ENCODE measurements around the gene STK4. TPM values are rescaled to one million over a fixed set of nuclear protein-coding genes. Genes with fewer than 3 reads are reported as not detected.

The STK4 gene
- total RNA-seq, 1 donor: 33.7 TPM

GRCh38 chr20:44938637-44939036, 27.7 kb upstream of the STK4 start:
- Histone ChIP-seq H3K4me3 (ENCODE audit: insufficient read depth, low read length) (no peak overlapping the region), H3K9me3 (ENCODE audit: low read depth, low read length) (no peaks in the 10 kb centered on the region), H3K4me2 (ENCODE audit: insufficient read depth, low read length) (no peak overlapping the region), H3K4me1 (ENCODE audit: insufficient read depth, low read length) (peaks cover 8% of the 10 kb centered on the region), H3K79me2 (ENCODE audit: insufficient read depth, low read length) (no peaks in the 10 kb centered on the region), H4K20me1 (ENCODE audit: insufficient read depth, low read length) (no peaks in the 10 kb centered on the region), H3K27ac (ENCODE audit: low read depth, low read length) (no peak overlapping the region), H2AFZ (ENCODE audit: low read length) (no peak overlapping the region), H3K27me3 (ENCODE audit: insufficient read depth, low read length) (no peaks in the 10 kb centered on the region), H3K36me3 (ENCODE audit: insufficient read depth, low read length) (peaks cover 42% of the 10 kb centered on the region)
- no peak for DNase-seq (ENCODE audit: insufficient read length, low spot score, missing footprints)
- TF ChIP-seq CTCF (IDR thresholded peaks at IDR 0.05; ENCODE audit: extremely low read depth, low read depth, low read length): no peak

GRCh38 chr20:44941120-44941691, 25.1 kb upstream of the STK4 start:
- DNase-seq (ENCODE audit: insufficient read length, low spot score, missing footprints): no peak
- no peak for TF ChIP-seq CTCF (IDR thresholded peaks at IDR 0.05; ENCODE audit: extremely low read depth, low read depth, low read length)
- H3K79me2 ChIP-seq (ENCODE audit: insufficient read depth, low read length): no peaks in the 10 kb centered on the region
- no peak overlapping the region for H2AFZ ChIP-seq (ENCODE audit: low read length)
- H3K9me3 ChIP-seq (ENCODE audit: low read depth, low read length): no peaks in the 10 kb centered on the region
- H3K4me3 ChIP-seq (ENCODE audit: insufficient read depth, low read length): no peak overlapping the region
- H3K27ac ChIP-seq (ENCODE audit: low read depth, low read length): no peak overlapping the region
- no peak overlapping the region for H3K4me2 ChIP-seq (ENCODE audit: insufficient read depth, low read length)
- H3K27me3 ChIP-seq (ENCODE audit: insufficient read depth, low read length): no peaks in the 10 kb centered on the region
- peaks cover 8% of the 10 kb centered on the region for H3K4me1 ChIP-seq (ENCODE audit: insufficient read depth, low read length)
- H4K20me1 ChIP-seq (ENCODE audit: insufficient read depth, low read length): no peaks in the 10 kb centered on the region
- H3K36me3 ChIP-seq (ENCODE audit: insufficient read depth, low read length): peaks cover 66% of the 10 kb centered on the region

- no peak for DNase-seq (ENCODE audit: insufficient read length, low spot score, missing footprints)
- no peak overlapping the region for H2AFZ ChIP-seq (ENCODE audit: low read length)
- no peaks in the 10 kb centered on the region for H4K20me1 ChIP-seq (ENCODE audit: insufficient read depth, low read length)
- peaks cover 8% of the 10 kb centered on the region for H3K4me1 ChIP-seq (ENCODE audit: insufficient read depth, low read length)
- no peaks in the 10 kb centered on the region for H3K9me3 ChIP-seq (ENCODE audit: low read depth, low read length)
- no peak overlapping the region for H3K4me3 ChIP-seq (ENCODE audit: insufficient read depth, low read length)
- no peaks in the 10 kb centered on the region for H3K27me3 ChIP-seq (ENCODE audit: insufficient read depth, low read length)
- no peak overlapping the region for H3K4me2 ChIP-seq (ENCODE audit: insufficient read depth, low read length)
- peaks cover 78% of the 10 kb centered on the region for H3K36me3 ChIP-seq (ENCODE audit: insufficient read depth, low read length)
- H3K27ac ChIP-seq (ENCODE audit: low read depth, low read length): no peak overlapping the region
- peaks cover 5% of the 10 kb centered on the region for H3K79me2 ChIP-seq (ENCODE audit: insufficient read depth, low read length)
- TF ChIP-seq CTCF (IDR thresholded peaks at IDR 0.05; ENCODE audit: extremely low read depth, low read depth, low read length): no peak
Observed at GRCh38 chr20:44942264-44942973, 23.9 kb upstream of the STK4 start.

GRCh38 chr20:44943828-44944227, 22.5 kb upstream of the STK4 start:
- Histone ChIP-seq H3K79me2 (ENCODE audit: insufficient read depth, low read length) (peaks cover 5% of the 10 kb centered on the region), H4K20me1 (ENCODE audit: insufficient read depth, low read length) (no peaks in the 10 kb centered on the region), H2AFZ (ENCODE audit: low read length) (no peak overlapping the region), H3K9me3 (ENCODE audit: low read depth, low read length) (no peaks in the 10 kb centered on the region), H3K27ac (ENCODE audit: low read depth, low read length) (no peak overlapping the region), H3K4me2 (ENCODE audit: insufficient read depth, low read length) (no peak overlapping the region), H3K27me3 (ENCODE audit: insufficient read depth, low read length) (no peaks in the 10 kb centered on the region), H3K4me1 (ENCODE audit: insufficient read depth, low read length) (peaks cover 2% of the 10 kb centered on the region), H3K36me3 (ENCODE audit: insufficient read depth, low read length) (peaks cover 91% of the 10 kb centered on the region), H3K4me3 (ENCODE audit: insufficient read depth, low read length) (no peak overlapping the region)
- no peak for DNase-seq (ENCODE audit: insufficient read length, low spot score, missing footprints)
- no peak for TF ChIP-seq CTCF (IDR thresholded peaks at IDR 0.05; ENCODE audit: extremely low read depth, low read depth, low read length)
